ENCODE measurements around the gene SERGEF.

The SERGEF gene

DNA sequence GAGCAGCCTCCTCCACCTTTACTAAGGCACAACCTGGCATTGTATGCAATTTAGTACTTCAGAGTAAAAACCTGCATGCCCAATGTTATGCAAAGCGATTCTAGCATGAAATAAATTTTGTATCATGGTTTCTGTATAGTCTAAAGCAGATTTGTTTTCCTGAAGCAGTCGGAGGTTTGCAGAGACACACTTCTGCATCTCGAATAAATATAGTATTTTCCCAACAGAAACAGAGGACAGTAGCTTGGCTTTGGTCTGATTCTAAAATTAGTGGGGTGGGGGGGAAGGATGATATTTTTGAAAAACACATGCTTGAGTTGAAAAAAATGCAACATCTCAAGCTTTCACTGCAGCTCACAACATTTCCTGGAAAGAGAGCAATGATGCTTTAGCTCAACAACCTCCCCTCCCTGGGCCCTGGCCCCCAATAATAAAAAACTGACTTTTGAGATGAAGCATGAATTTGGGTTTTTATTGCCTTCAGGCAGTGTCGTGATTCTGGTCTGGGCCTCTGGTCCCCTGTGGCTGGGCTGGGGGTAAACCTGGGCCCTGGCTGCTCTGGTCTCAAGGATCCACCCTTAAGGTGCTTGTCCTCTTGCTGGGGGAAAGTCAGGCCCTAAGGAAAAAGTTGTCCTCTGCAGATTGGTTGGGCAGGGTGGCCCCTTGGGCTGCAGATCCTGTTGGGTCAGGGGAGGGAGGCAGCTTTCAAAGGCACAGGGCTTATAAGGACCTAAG, 230.1 kb downstream of the SERGEF start:
- DNase-seq (ENCODE audit: low read depth): no peak

DNA sequence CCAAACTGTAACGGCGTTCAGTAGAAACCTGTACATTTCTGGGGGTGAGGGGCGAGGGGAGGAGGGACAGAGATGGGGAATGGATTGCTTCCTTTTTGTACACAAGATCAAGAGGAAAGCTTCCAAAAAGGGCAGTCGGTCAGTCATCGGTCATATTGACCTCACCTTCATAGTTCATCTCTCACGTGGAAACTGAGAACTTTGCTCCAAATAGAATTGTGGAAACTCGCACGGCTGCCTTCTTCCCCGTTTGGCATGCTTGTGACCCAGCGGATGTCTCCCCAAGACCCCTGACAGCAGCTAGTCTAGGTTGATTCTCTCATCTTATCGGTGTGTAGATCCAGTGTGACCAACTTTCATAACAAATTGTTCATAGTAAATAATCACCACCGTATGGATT, 230.7 kb downstream of the SERGEF start:
- DNase-seq (ENCODE audit: low read depth): no peak

DNA sequence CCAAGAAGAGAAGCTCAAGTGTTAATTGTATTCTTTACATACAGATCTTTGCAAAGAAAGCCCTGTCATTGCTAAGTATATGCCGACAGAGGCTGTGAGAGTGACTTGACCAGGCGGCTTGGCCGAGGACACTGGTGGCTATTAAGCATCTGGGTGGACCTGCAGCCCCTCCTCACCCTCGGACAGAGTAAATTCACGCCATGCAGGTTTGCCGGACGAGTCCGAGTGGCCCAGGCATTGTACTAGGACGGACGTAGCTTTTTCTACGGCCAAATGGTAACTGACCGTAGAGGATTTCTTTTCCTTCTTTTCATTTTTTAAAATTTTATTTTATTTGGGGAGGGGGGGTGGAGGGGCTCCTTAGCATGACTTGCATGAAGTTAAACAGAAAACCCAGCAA, 231.2 kb downstream of the SERGEF start:
- DNase-seq (ENCODE audit: low read depth): no peak

DNA sequence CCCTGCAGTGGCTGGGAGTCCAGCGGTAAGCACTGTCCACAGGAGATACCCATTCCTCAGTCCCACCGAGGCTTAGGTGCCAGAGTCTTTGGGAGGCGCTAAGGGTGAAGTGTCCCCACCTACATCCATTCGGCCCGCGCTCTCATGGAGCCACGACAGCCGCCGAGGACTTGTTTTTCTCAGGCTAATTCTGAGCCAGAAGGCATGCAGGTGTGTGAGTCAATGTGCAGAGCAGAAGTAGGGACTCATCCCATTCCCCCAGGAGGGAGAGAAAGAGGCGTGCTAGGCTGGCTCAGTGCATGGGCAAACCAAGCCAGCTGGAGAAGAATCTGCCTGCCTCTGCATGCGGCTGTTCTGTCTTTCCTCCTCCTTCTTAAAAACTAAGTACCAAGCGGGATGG, 231.6 kb downstream of the SERGEF start:
- no peak for DNase-seq (ENCODE audit: low read depth)

DNA sequence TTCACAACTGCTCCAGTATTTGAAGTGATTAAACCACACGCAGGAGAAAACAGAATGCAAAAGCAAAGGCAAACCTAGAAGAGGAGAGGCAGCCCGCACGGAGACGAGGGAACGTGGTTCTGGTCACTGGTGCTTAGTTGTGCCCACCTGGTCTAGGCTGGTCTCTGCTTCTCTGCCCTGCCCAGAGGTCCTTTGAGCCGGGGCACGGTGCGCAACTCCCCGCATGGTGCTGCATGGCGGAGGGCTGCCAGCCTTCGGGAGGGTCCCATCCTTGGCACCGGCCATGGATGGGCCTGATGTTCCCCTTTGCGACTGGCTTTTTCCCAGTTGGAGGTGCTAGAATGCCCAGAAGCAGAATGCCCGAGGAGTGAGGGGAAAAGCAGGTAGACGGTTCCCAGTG, 232.2 kb downstream of the SERGEF start:
- DNase-seq (ENCODE audit: low read depth): no peak

DNA sequence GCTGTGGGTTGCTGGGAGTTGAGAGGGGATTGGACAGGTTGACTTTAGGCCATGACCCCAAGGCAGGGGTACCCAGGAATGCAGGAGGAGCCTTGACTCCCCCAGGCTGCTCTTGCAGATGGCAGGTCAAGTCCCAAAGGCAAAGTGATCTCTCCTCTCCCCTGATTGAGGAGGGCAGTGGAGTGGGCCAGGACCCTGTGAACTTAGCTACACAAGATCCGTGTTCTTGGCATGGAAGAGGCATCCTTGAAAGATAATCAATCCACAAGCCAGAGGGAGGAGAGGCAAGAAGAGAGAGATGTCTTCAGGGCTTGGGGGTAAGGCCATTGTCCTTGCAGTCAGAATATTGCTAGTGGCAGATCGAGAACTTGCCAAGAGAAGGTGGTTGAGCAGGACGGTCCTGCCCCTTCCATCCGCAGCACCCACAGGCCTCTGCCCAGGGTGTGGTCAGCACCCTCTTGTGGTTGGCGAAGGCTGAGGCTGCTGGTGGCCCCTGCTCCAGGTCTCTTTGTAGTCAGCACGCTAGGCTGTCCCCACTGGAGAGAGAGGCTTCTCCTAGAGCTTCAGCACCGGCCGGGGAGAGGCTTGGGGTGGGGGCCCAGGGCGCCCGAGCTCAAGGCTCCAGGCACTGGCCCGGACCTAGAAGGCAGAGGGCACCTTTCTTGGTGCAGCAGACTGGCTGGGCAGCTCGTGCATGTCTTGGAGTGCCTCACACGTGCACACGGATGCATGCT, 232.8 kb downstream of the SERGEF start:
- DNase-seq (ENCODE audit: low read depth): no peak

DNA sequence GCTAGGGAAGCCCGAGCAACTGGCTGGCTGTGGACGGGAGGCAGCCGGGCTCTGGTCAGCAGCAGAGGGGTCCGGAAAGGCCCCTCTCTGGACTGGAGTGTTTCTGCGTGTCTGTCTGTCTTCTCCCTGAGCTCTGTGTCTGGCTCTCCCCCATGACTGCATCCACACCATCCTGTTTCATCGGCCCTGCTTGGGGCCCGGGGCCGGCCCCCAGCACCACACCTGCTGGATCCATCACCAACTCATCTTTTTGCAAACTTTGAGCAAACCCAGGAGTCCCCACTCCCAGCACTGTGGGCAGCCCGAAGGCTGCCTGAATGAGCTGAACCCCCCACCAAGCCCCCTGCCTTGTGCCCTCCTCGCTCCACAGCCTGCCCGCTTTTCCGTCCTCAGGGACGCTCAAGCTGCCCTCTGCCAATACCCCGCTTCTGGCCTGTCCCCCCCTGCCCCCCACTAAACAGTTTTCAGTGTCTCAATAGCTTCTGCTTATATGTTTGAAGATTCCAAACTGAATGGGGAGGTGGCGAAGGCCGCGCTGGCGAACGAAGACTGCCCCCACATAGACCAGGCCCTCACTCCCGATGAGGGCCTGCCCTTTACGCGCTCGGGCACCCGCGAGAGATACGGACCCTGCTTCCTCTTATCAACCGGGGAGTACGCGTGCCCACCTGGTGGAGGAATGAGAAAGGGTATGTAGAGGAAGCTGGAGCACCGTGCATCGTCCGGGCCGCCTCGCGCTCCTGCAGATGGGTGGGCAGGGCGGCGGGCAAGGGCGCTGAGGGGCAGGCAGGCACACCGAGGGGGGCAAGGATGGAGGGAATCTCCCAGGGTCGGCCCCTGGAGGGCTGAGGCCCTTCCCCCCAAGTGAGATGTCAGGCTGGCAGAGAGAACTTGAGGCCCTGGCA, 233.6 kb downstream of the SERGEF start:
- DNase-seq (ENCODE audit: low read depth): no peak

DNA sequence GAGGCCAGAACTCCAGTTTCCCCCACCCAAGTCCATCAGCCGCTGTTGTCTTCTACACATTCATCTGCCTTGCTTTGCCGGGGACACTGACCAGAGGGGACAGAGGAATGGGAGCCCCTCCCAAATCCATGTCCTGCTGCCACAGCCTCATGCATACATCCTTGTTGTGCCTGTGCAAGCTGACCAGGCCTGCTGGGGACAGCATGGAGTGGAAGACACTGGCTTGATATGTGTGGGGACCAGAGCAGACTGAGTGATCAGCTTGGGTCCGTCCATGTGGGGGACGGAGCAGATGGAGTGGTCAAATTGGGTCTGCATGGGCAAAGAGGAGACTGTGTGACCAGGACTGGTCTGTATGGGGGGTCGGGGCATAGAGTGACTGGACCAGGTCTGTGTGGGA, 234.5 kb downstream of the SERGEF start:
- DNase-seq (ENCODE audit: low read depth): no peak

DNA sequence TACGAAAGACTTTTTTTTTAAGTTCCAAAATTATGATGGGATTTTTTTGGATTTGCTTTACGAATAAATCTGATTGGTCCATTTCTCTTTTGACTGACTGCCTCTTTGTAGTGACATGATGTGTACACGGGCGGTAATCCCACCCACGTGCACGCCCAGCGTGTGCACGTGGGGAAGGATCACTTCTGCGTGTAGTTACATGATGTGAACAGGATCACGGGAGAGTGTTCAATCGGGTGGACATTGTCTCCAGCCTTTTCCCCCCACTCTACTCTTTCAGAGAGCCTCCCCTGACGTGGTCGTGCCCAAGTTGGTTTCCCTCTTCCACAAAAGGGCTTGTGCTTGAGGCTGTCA, 235.1 kb downstream of the SERGEF start:
- DNase-seq (ENCODE audit: low read depth): no peak

DNA sequence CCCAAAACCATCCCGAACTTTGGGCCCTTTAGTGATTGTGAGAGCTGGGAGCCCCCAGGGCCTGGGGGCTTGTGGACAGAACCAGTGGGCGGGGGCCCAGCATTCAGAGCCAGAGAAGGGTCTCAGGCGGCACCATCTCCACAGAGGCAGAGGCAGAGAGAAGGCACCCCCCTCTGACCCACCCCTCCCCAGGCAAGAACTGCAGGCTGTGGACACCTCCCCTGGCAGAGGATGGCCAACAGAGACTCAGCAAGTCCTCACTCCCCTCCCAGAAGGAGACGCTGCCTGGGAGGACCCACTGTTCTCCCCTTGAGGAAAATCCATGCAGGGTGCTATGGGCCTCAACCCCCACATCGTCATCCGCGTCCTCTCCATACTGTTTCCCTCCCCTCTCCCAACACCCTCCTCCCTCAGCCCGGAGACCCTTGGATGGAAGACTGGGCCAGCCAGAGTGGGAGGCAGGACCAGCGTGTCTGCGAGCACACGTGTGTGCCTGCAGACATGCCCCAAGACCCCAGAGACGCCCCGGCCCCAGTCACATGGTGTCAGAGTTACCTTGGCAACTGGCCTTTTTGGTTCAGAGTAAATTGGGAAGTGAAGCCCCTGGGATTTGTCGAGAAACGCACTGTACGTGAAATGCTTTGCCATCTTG, 235.6 kb downstream of the SERGEF start:
- DNase-seq (ENCODE audit: low read depth): no peak

DNA sequence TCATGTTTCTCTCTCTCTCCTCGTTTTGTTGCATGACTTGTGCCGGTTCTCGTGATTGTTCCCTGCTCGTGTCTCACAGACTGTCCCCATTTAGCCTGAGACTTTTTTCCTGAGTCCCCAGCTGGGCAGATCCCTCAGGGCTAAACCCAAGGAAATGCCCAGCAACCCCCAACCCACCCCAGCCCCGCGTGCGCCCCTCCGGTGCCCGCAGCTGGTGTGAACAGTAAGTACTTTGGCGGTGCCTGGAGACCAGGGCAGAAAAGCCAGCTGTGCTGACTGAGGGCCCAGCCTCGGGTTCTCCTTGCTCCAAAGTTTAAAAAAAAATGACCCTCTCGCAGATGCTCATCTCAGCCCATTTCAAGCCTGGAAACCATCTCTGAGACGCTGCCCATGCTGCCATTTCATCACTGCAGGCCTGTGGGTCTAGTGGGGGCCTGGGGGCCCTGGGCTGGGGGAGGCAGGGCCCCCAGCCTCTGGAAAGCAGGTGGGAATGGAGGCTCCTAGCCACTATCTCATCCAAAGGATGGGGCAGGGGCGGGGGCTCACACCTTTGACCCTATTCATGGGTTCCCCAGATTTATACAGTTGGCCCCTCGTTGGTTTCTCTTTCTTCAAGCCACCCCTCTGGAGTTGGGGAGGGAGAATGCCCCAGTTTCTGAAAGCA, 236.5 kb downstream of the SERGEF start:
- no peak for DNase-seq (ENCODE audit: low read depth)

DNA sequence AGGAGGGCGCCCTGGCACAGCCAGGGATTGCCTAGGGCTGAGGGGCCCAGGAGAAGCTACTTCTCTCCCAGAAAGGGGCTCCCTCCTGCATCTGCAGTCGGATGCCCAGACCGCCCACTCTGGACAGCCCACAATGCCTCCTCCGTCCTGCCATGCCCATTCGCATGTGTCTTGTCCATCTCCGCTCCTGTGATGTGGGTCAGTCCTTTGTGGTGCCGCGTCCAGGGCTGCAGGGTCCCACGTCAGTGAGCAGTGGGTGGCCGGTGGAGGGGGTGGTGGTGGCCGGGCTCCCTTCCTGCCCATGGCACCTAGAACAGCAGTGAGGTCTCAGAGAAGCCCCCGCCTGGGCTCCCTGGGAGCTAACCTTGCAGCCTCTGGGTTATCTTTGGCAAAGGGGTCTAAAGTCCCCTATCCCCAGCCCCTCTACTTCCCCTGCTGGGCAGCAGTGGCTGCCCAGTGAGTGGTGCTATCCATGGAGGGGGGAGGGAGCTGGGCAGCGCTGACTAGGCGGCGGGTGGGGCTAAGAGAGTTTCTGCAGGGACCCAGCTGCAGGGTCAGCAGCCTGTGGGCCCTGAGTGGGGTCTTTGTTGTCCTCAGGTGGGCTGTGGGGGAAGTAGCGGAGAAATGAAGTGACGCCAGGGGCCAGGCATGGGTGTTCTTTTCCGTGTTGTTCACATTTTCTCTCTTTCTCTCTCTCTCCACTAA, 237.2 kb downstream of the SERGEF start:
- DNase-seq (ENCODE audit: low read depth): no peak

DNA sequence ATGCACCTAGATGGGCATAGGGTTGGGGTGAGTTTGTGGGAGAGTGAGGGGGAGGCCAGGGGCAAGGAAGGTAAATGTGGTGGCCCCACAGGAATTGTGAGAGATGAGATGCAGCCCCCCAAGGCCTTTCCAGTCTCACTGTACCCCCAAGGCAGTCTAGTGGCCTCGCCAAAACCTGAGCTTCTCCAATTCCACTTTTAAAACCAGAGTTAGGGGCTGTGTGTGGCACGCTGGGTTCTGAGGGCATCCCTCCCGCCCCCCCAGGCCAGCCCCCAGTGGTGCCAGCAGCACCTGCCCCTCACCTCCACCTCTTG, 237.9 kb downstream of the SERGEF start:
- no peak for DNase-seq (ENCODE audit: low read depth)

DNA sequence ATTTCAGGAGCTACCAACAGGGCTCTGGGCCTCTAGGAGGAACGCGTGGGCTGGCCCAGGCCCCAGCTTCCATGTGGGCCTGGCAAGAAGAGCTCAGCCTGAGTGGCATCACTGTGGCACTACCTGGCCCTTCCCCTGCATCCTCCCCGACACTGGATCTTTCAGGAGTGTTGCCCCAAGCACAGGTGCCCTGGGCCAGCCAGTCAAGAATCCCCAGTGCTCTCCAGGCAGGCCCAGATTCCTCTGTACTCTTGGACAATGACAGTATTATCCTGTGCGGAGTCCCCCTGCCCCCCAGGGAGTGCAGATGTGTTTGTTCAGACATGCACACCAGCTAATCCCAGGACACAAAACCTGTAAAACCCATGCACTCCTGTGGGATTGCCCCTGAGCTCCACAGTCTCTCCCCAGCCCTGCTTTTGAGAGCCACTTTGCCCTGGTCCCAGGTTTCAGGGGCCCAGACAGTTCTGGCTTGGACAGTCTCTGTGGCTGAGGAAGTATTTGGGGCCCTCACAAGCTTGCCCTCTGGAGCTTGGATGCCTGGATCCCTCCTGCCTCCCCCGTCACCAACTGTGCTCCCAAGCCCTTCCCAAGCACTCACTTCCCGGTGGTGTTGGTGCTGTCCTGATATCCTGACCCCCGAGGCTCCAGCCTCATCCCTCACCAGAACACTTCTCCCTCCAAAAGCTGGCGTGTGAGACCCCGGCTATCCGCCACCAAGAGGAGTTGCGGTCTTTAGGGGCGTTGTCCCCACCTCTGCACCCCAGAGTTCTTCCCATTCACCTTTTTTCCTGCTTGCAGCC, 238.4 kb downstream of the SERGEF start:
- DNase-seq (ENCODE audit: low read depth): no peak

DNA sequence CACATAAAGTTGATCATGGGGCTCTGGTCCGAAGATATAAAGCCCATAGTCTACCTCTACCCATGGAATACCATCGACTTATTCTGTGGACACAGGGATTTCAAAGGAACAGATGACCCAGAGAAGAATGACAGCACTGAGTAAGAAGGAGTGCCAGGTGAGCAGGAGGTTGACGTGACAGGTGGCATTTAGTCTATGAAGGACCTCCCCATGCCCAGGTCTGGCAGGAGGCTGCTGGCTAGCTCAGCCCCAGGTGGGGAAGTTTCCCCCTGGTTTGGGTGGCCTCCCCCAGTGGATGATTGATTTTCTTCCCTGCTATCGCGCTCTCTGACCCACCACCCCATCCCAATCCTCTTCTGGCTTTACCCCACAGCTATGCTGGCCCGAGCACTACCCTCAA, 239.2 kb downstream of the SERGEF start:
- no peak for DNase-seq (ENCODE audit: low read depth)

DNA sequence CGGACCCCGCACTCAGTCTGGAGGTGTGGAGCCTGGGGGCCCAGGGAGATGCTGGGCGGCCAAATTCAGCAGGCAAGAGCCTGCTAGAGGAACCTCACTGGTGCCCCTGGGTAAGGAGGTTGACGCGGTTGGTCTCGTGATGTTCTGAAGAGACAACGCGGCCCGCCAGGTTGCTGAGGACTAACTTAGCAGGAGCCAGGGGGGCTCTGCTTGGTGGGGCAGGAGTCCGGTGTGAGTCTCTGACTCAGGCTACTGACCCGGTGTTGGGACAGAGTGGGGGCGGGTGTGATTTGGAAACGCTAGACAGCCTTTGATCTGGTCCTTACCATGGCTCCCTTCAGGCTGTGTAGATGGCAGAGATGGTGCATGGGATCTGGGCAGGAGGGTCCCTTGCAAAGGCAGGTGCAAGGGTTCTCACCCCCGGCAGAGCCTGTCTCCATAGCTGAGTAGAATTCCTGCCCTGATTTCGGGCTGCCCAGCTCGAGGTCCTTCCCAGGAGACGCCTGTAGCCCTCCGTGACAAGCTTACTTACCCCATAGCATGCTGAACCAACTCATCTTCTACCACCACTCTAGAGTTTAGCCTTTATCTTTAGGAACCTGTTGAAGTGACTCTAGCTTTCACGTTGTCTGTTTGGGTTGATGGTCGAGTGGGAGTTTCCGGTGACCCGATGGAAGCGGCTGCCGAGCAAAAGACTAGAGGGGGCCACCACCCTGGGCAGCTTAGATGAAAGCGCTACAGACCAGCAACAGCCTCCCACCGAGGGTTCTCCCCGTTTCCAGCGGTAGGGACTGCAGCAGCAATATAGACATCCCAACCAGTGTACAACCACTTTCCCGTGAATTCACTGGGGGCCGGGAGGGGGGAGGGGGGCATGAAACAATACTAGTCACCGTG, 239.9 kb downstream of the SERGEF start:
- no peak for DNase-seq (ENCODE audit: low read depth)

DNA sequence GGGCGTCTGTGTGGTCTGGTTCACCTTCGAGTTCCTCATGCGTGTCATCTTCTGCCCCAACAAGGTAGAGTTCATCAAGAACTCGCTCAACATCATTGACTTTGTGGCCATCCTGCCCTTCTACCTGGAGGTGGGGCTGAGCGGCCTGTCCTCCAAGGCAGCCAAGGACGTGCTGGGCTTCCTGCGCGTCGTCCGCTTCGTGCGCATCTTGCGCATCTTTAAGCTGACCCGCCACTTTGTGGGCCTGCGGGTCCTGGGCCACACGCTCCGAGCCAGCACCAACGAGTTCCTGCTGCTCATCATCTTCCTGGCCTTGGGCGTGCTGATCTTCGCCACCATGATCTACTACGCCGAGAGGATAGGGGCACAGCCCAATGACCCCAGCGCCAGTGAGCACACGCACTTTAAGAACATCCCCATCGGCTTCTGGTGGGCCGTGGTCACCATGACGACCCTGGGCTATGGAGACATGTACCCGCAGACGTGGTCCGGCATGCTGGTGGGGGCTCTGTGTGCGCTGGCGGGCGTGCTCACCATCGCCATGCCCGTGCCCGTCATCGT, 240.9 kb downstream of the SERGEF start:
- DNase-seq (ENCODE audit: low read depth): no peak

DNA sequence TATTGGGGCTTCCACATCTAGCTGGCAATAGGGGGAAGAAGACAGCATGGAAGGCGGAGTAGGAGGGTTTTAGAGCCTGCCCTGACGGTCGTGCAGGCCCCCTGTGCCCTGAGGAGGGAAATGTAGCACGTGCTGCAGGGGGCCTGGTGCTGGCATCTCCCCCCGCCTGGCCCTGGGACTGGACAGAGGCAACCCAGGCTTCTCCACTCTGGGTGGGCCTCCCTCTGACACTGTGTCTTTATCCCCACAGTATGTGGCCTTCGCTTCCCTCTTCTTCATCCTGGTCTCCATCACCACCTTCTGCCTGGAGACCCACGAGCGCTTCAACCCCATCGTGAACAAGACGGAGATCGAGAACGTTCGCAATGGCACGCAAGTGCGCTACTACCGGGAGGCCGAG, 241.4 kb downstream of the SERGEF start:
- no peak for DNase-seq (ENCODE audit: low read depth)

DNA sequence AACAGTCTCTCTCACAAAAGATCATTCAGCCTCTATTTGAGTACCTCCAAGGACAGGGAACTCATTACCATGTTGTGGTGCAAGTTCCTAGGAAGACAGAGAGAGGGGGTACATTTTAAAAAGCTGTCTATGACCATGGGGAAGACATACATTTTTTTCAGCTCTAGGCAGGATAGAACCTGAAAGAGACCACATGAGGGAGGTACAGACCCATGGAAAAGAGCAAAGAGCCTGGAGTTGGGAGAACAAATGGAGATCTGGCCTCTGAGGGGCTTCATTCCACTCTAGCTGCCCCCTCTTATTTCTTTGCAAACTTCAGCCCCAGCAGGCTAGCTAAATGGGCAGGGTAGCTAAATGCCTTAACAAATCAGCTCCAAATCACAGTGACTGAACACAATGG, 241.9 kb downstream of the SERGEF start:
- no peak for DNase-seq (ENCODE audit: low read depth)

All from stimulated activated CD8-positive, alpha-beta memory T cell treated with anti-CD3 and anti-CD28 coated beads, Interleukin-7, amount 100 ng/mL, for 24 hours (primary cell).